ENCODE results near the gene KCNIP1.

DNA sequence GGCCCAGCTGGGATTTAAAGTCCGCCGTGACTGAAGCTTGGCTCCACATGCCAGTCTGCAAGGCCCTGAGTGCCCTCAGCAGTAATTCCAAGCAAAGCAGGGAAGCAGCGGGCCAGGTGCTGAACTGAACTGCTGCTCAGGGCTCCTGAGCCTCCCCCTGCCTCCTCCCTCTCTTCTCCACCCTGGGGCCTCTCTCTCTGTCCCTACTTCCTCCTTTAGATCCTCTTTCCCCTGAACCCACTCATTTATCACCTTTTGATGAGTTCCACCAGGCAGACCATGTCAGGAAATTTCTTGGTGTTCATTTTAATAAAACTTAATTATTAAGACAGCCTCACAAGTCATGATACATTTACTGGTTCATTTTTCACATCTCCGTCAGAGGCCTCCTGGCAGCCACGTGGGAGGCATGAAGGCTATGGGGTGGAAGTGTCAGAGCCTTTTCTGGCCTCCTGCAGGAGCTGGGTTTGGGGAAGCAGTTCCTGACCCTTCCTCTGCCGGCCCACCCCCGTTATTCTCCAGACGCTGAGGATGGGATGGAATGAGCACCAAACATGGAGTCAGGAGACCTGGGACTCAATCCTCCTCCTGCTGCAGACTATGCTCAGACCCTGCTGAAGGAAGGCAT lies 32.2 kb upstream of the KCNIP1 start:
- TF ChIP-seq EZH2 (IDR thresholded peaks at IDR 0.05; ENCODE audit: borderline replicate concordance), result no peak
- TF ChIP-seq CTCF (IDR thresholded peaks at IDR 0.05; ENCODE audit: poor library complexity), result no peak

Measured in hepatocyte (in vitro differentiated cells).